GM13976 (cell line): Measurements from ENCODE around the gene LBX1.

Experiments used
- DNase-seq: peaks from one replicate; pipeline ENCODE4 v3.0.0; 2012; ENCODE audit warnings: low spot score
- CTCF ChIP-seq: IDR thresholded peaks from 2 replicates; pipeline ENCODE4 v1.5.1; 2012; ENCODE audit warnings: borderline replicate concordance, mild to moderate bottlenecking; ENCODE audit not compliant: insufficient read depth; ENCODE audit errors: extremely low read depth, missing control alignments, control extremely low read depth
- in situ Hi-C: fragments of 300-500 bp; cut with MboI; formaldehyde crosslinking; loops from one replicate; pipeline ENCODE4 v1.12.0; 2022; ENCODE audit warnings: low sequenced_read_pairs, mixed read lengths, inconsistent platforms; ENCODE audit not compliant: unreplicated experiment

LBX1 gene

DNA sequence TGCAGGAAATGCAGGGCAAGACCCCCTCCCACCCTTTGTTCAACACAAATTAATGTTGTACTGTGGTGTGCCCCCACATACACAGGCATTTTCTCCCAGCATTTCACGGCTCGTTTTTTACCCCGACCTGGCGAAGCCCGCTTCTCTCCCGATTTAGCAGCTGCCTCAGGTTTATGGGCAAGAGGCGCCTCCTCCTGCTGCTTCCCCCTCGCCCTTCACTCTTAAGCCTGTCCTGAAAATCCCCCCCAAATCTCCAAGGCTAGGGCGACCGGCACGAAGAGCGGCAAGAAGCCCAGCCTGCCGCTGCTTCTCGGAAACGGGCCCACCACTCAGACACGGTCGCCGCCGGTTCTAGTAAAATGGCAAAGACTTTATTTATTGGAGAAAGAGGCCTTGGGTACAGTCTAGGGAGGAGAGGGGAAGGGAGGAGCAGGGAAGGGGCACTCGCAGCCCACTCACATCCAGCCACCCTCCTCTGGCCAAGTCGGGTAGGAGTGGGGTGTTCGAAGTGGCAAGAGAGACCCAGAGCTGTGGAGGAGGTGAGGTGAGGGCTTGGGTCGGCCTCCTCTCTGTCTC is 3.3 kb downstream of the LBX1 start:
- in situ Hi-C loops: no loop called here
- no peak for DNase-seq
- no peak for TF ChIP-seq CTCF

- no peak for TF ChIP-seq CTCF
- DNase-seq: no peak
- in situ Hi-C loops: loop anchor here (25.0 kb wide), 1 partner anchor 337 kb away; no protein-coding TSS in a partner anchor
Observed at GRCh38 chr10:101224910-101225823, 4.1 kb downstream of the LBX1 start.

DNA sequence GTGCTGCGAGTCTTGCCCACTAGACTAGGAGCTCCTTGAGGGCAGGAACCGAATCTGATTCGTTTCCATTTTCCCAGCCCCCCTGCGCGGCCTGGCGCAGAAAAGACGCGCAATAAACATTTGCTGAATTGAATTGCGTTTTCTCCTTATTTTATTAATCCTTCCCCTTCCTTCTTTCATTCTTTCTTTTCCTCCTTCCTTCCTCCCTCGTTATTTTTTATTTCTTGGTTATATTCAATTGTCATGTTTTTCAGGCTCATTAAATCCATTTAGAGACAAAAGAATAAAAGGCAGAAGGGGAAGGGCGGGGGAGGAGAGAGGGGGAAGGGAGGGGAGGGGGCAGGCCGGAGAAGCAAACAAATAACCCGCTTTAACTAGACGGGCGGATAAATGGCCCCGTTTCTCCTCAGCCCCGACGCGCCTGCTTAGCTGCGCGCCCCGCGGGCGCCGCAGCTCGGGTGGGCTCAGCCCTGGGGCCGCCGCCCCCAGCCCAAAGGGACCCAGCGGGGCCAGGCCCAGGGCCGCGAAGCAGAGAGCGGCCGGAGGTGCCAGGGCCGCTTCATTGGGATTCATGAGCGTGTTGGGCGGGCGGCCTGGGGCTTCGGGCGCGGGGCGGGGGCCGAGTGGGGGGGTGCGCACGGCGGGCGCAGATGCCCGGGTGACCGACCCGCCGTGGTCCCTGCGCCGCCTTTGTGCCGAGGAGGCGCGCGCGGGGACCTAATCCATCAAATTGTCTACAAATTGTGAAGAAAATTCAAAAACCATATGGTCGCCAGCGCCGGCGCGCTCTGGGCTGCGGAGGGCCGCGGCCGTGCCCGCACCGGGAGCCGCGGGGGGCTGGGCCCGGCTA is 5.0 kb downstream of the LBX1 start:
- in situ Hi-C loops: loop anchor here (25.0 kb wide), 1 partner anchor 338 kb away; no protein-coding TSS in a partner anchor
- TF ChIP-seq CTCF: no peak
- no peak for DNase-seq

- TF ChIP-seq CTCF: no peak
- in situ Hi-C loops: loop anchor here (25.0 kb wide), 1 partner anchor 339 kb away; no protein-coding TSS in a partner anchor
- no peak for DNase-seq
Observed at GRCh38 chr10:101223274-101224059, 5.8 kb downstream of the LBX1 start.

GRCh38 chr10:101222683-101223273 is 6.5 kb downstream of the LBX1 start:
- DNase-seq: no peak
- TF ChIP-seq CTCF: no peak
- in situ Hi-C loops: loop anchor here (25.0 kb wide), 1 partner anchor 340 kb away; no protein-coding TSS in a partner anchor
